ENCODE results near the gene KPNB1. TPM values are rescaled to one million over a fixed set of nuclear protein-coding genes. Genes with fewer than 3 reads are reported as not detected.

The KPNB1 gene
- total RNA-seq, 1 donor from 2014 or later, result 491 TPM

DNA sequence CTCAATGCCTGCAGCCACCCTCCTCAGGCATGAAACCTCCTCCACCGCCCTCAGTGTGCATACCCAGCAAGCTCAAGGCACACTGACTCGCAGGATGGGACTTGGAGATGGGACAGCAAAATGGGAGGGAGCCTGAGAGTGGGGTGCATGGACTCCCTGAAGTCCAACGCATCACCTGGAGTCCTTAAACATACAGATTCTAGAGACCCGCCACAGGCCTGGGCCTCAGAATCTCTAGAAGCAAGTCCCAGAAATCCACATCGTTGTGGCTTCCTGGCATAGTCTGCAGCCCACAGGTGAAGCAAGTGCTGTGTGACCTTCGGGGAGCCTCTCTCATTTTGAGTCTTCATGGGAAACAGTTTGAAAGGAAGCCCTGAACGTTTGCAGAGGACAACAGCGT, 79.8 kb downstream of the KPNB1 start:
- peaks cover 75% of the 10 kb centered on the region for H3K27me3 ChIP-seq (ENCODE audit: insufficient read depth, low read length)
- H4K20me1 ChIP-seq (ENCODE audit: insufficient read depth, low read length), result peaks cover 21% of the 10 kb centered on the region
- H3K27ac ChIP-seq (ENCODE audit: low read depth, low read length), result no peak overlapping the region
- H3K4me3 ChIP-seq (ENCODE audit: insufficient read depth, low read depth, low read length), result no peak overlapping the region
- Mint-ChIP-seq H3K36me3 (ENCODE audit: low read depth, unreplicated experiment) (peaks cover 2% of the 10 kb centered on the region), H3K4me1 (ENCODE audit: low read depth, unreplicated experiment) (peaks cover 7% of the 10 kb centered on the region), H3K27ac (ENCODE audit: unreplicated experiment) (no peak overlapping the region), H3K27me3 (ENCODE audit: low read depth, unreplicated experiment) (peaks cover 79% of the 10 kb centered on the region), H3K4me3 (ENCODE audit: unreplicated experiment) (no peak overlapping the region), H3K9me3 (ENCODE audit: unreplicated experiment) (no peaks in the 10 kb centered on the region)
- DNase-seq (ENCODE audit: low read depth) (no peak), FAIRE-seq (no peak)
- H3K36me3 ChIP-seq (ENCODE audit: insufficient read depth, low read length), result no peaks in the 10 kb centered on the region
- no peak overlapping the region for H3K9ac ChIP-seq (ENCODE audit: low read length)
- H3K9me3 ChIP-seq (ENCODE audit: insufficient read depth, low read depth, low read length), result no peaks in the 10 kb centered on the region
- TF ChIP-seq, protein P1, sequence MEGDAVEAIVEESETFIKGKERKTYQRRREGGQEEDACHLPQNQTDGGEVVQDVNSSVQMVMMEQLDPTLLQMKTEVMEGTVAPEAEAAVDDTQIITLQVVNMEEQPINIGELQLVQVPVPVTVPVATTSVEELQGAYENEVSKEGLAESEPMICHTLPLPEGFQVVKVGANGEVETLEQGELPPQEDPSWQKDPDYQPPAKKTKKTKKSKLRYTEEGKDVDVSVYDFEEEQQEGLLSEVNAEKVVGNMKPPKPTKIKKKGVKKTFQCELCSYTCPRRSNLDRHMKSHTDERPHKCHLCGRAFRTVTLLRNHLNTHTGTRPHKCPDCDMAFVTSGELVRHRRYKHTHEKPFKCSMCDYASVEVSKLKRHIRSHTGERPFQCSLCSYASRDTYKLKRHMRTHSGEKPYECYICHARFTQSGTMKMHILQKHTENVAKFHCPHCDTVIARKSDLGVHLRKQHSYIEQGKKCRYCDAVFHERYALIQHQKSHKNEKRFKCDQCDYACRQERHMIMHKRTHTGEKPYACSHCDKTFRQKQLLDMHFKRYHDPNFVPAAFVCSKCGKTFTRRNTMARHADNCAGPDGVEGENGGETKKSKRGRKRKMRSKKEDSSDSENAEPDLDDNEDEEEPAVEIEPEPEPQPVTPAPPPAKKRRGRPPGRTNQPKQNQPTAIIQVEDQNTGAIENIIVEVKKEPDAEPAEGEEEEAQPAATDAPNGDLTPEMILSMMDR (IDR thresholded peaks at IDR 0.05; ENCODE audit: insufficient read depth, low read depth, low read length), result no peak
- no peak for TF ChIP-seq EZH2 (IDR thresholded peaks at IDR 0.05; ENCODE audit: insufficient read depth, low read length)
- H3K4me2 ChIP-seq (ENCODE audit: low read length), result no peak overlapping the region
- H2AFZ ChIP-seq (ENCODE audit: low read depth, low read length), result no peak overlapping the region
- no peaks in the 10 kb centered on the region for H3K4me1 ChIP-seq (ENCODE audit: insufficient read depth, low read length)
- H3K79me2 ChIP-seq (ENCODE audit: insufficient read depth, low read length), result no peaks in the 10 kb centered on the region

DNA sequence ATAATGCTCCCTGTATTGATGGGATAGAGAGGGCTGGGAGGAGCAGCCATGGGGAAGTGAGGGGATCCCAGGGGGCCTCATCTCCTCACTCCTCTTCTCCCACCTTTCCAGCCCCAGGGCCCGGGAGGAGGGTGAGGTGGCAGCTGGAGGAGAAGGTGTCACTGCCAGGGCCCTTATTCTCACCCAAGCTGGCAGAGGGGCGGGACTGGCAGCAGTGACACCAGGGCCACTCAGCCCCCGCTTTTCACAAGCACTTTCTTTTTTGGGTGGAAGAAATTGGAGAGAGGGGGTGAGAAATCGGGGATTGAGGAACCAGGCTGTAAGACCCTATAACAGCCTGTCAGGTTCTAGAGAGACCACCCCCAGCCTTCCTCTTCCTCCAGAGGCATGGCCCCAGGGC, 81.0 kb downstream of the KPNB1 start:
- H3K9me3 ChIP-seq (ENCODE audit: insufficient read depth, low read depth, low read length), result no peaks in the 10 kb centered on the region
- H3K79me2 ChIP-seq (ENCODE audit: insufficient read depth, low read length), result no peaks in the 10 kb centered on the region
- H4K20me1 ChIP-seq (ENCODE audit: insufficient read depth, low read length), result peaks cover 16% of the 10 kb centered on the region
- H3K4me1 Mint-ChIP-seq (ENCODE audit: low read depth, unreplicated experiment), result peaks cover 7% of the 10 kb centered on the region
- no peak for TF ChIP-seq EZH2 (IDR thresholded peaks at IDR 0.05; ENCODE audit: insufficient read depth, low read length)
- TF ChIP-seq, protein P1 (IDR thresholded peaks at IDR 0.05; ENCODE audit: insufficient read depth, low read depth, low read length), result no peak
- peaks cover 80% of the 10 kb centered on the region for H3K27me3 Mint-ChIP-seq (ENCODE audit: low read depth, unreplicated experiment)
- no peak overlapping the region for H3K4me3 Mint-ChIP-seq (ENCODE audit: unreplicated experiment)
- peaks cover 2% of the 10 kb centered on the region for H3K36me3 Mint-ChIP-seq (ENCODE audit: low read depth, unreplicated experiment)
- H3K27ac Mint-ChIP-seq (ENCODE audit: unreplicated experiment), result no peak overlapping the region
- H3K27ac ChIP-seq (ENCODE audit: low read depth, low read length), result no peak overlapping the region
- DNase-seq (ENCODE audit: low read depth) (no peak), FAIRE-seq (no peak)
- H3K4me1 ChIP-seq (ENCODE audit: insufficient read depth, low read length), result no peaks in the 10 kb centered on the region
- no peaks in the 10 kb centered on the region for H3K36me3 ChIP-seq (ENCODE audit: insufficient read depth, low read length)
- peaks cover 77% of the 10 kb centered on the region for H3K27me3 ChIP-seq (ENCODE audit: insufficient read depth, low read length)
- H3K9me3 Mint-ChIP-seq (ENCODE audit: unreplicated experiment), result no peaks in the 10 kb centered on the region
- H3K9ac ChIP-seq (ENCODE audit: low read length), result no peak overlapping the region
- no peak overlapping the region for H3K4me2 ChIP-seq (ENCODE audit: low read length)
- no peak overlapping the region for H2AFZ ChIP-seq (ENCODE audit: low read depth, low read length)
- no peak overlapping the region for H3K4me3 ChIP-seq (ENCODE audit: insufficient read depth, low read depth, low read length)

DNA sequence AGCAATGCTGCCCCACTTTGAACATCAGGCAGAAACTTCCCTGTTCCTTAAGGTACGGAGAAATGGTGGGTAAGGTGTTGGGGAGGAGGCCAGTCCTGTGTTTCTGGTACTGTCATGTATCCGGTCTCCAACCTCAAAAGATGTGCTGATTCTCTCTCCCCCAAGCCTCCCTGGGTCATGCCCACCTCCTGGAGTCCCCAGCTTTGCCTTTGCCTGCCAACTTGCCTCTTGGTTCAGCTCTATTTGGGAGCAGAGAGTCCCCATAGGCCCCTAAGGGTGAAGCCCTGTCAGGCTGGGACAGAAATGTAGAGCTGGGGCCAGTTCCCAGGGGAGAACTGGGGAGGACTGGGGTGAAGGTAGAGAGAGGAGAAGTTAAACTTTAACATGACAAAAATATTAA, 81.7 kb downstream of the KPNB1 start:
- no peaks in the 10 kb centered on the region for H3K9me3 ChIP-seq (ENCODE audit: insufficient read depth, low read depth, low read length)
- H3K27me3 ChIP-seq (ENCODE audit: insufficient read depth, low read length), result peaks cover 78% of the 10 kb centered on the region
- peaks cover 2% of the 10 kb centered on the region for H3K36me3 Mint-ChIP-seq (ENCODE audit: low read depth, unreplicated experiment)
- no peak overlapping the region for H2AFZ ChIP-seq (ENCODE audit: low read depth, low read length)
- no peaks in the 10 kb centered on the region for H3K36me3 ChIP-seq (ENCODE audit: insufficient read depth, low read length)
- peak overlapping the region; percentile 34 for H3K4me3 Mint-ChIP-seq (ENCODE audit: unreplicated experiment)
- H3K27me3 Mint-ChIP-seq (ENCODE audit: low read depth, unreplicated experiment), result peaks cover 79% of the 10 kb centered on the region
- TF ChIP-seq, protein P1 (IDR thresholded peaks at IDR 0.05; ENCODE audit: insufficient read depth, low read depth, low read length), result no peak
- TF ChIP-seq EZH2 (IDR thresholded peaks at IDR 0.05; ENCODE audit: insufficient read depth, low read length), result no peak
- peaks cover 13% of the 10 kb centered on the region for H4K20me1 ChIP-seq (ENCODE audit: insufficient read depth, low read length)
- H3K27ac ChIP-seq (ENCODE audit: low read depth, low read length), result no peak overlapping the region
- H3K4me1 Mint-ChIP-seq (ENCODE audit: low read depth, unreplicated experiment), result peaks cover 7% of the 10 kb centered on the region
- DNase-seq (ENCODE audit: low read depth) (no peak), FAIRE-seq (no peak)
- H3K27ac Mint-ChIP-seq (ENCODE audit: unreplicated experiment), result no peak overlapping the region
- H3K4me3 ChIP-seq (ENCODE audit: insufficient read depth, low read depth, low read length), result no peak overlapping the region
- H3K4me2 ChIP-seq (ENCODE audit: low read length), result no peak overlapping the region
- no peaks in the 10 kb centered on the region for H3K4me1 ChIP-seq (ENCODE audit: insufficient read depth, low read length)
- no peaks in the 10 kb centered on the region for H3K9me3 Mint-ChIP-seq (ENCODE audit: unreplicated experiment)
- no peaks in the 10 kb centered on the region for H3K79me2 ChIP-seq (ENCODE audit: insufficient read depth, low read length)
- no peak overlapping the region for H3K9ac ChIP-seq (ENCODE audit: low read length)
